Liver (tissue), 9 donors: ENCODE data around the gene DSCAM. TPM values are rescaled to one million over a fixed set of nuclear protein-coding genes. Genes with fewer than 3 reads are reported as not detected.

Source experiments
- DNase-seq: peaks from one replicate; pipeline ENCODE4 v3.0.0-alpha.2; 2017; ENCODE audit warnings: low spot score
- H3K27ac ChIP-seq, 2 donors: one replicate each; pipeline ENCODE4 v1.7.0; 2013; ENCODE audit warnings: inconsistent platforms in 2 of 2, low read length in 2 of 2, control low read depth in 1 of 2, low read depth in 1 of 2, mild to moderate bottlenecking in 1 of 2
- H3K27me3 ChIP-seq, 4 donors: one replicate each; pipeline versions ENCODE4 v1.6.1 to v1.7.0; 2013; ENCODE audit warnings: low read length in 3 of 4, inconsistent platforms in 1 of 4, mild to moderate bottlenecking in 1 of 4, moderate library complexity in 1 of 4; ENCODE audit not compliant: control insufficient read depth in 4 of 4, insufficient read depth in 4 of 4
- H3K36me3 ChIP-seq, 4 donors: one replicate each; pipeline versions ENCODE4 v1.6.1 to v1.7.0; 2013; ENCODE audit warnings: low read length in 3 of 4, mild to moderate bottlenecking in 3 of 4, low read depth in 1 of 4, moderate library complexity in 1 of 4; ENCODE audit not compliant: control insufficient read depth in 4 of 4, insufficient read depth in 3 of 4
- H3K4me1 ChIP-seq, 4 donors: one replicate each; pipeline versions ENCODE4 v1.6.1 to v1.7.0; 2013; ENCODE audit warnings: low read length in 3 of 4, mild to moderate bottlenecking in 3 of 4, moderate library complexity in 1 of 4; ENCODE audit not compliant: control insufficient read depth in 4 of 4, insufficient read depth in 4 of 4
- H3K4me3 ChIP-seq, 3 donors: one replicate each; pipeline versions ENCODE4 v1.6.1 to v1.7.0; 2013; ENCODE audit warnings: low read length in 3 of 3, control low read depth in 1 of 3, low read depth in 1 of 3, mild to moderate bottlenecking in 1 of 3
- H3K9ac ChIP-seq, 2 donors: one replicate each; pipeline ENCODE4 v1.7.0; 2013; ENCODE audit warnings: low read length in 2 of 2, mild to moderate bottlenecking in 2 of 2, moderate library complexity in 2 of 2, control low read depth in 1 of 2, low read depth in 1 of 2
- H3K9me3 ChIP-seq, 4 donors: one replicate each; pipeline versions ENCODE4 v1.6.1 to v1.7.0; 2013; ENCODE audit warnings: low read length in 3 of 4; ENCODE audit not compliant: control insufficient read depth in 4 of 4
- FOXA2 ChIP-seq: IDR thresholded peaks from 2 replicates; pipeline ENCODE4 v1.6.1; 2016; ENCODE audit warnings: antibody characterized with exemption
- GABPA ChIP-seq, 2 donors: IDR thresholded peaks in 1 of 2; conservative IDR thresholded peaks in 1 of 2; 2 replicates each; pipeline ENCODE4 v1.6.1; 2016; ENCODE audit warnings: antibody characterized with exemption in 2 of 2, mild to moderate bottlenecking in 1 of 2, moderate library complexity in 1 of 2
- HNF4A ChIP-seq, 2 donors: conservative IDR thresholded peaks; 2 replicates each; pipeline ENCODE4 v1.6.1; 2016; ENCODE audit warnings: antibody characterized with exemption in 2 of 2, mild to moderate bottlenecking in 2 of 2
- MAX ChIP-seq: IDR thresholded peaks from 2 replicates; pipeline ENCODE4 v1.6.1; 2016; ENCODE audit warnings: antibody characterized with exemption
- NR2F2 ChIP-seq: IDR thresholded peaks from 2 replicates; pipeline ENCODE4 v1.6.1; 2016; ENCODE audit warnings: antibody characterized with exemption
- REST ChIP-seq: IDR thresholded peaks from 2 replicates; pipeline ENCODE4 v1.6.1; 2016; ENCODE audit warnings: antibody characterized with exemption, mild to moderate bottlenecking
- RXRA ChIP-seq, 2 donors: IDR thresholded peaks; 2 replicates each; pipeline ENCODE4 v1.6.1; 2017 to 2018; ENCODE audit warnings: antibody characterized with exemption in 2 of 2, mild to moderate bottlenecking in 1 of 2
- ZBTB33 ChIP-seq: IDR thresholded peaks from 2 replicates; pipeline ENCODE4 v1.6.1; 2016; ENCODE audit warnings: antibody characterized with exemption
- WGBS: extraction: QIAGEN DNeasy Blood & Tissue Kit; methylation state at CpG from one replicate; pipeline ENCODE4 v1.1.7; 2013; 5-methylcytosine and 5-hydroxymethylcytosine counted together
- polyA plus RNA-seq, 2 donors: library from polyadenylated mRNA; stranded (reverse) in 1 of 2; unstranded in 1 of 2; fragments of 200-250 nt in 1 of 2; fragments of >200 nt in 1 of 2; fragmentation: Nextera tagmentation in 1 of 2; extraction: Ambion mirVana in 1 of 2; gene quantifications; one replicate each; pipeline versions ENCODE4 v1.2.1 to v1.2.3, GENCODE V29; 2013 to 2015
- total RNA-seq, 2 donors: library from RNA; depleted of rRNA; stranded (reverse); fragments of >200 nt; gene quantifications; one replicate each; pipeline ENCODE4 v1.2.3, GENCODE V29; 2014
- donor health status: healthy.
- donor health status: healthy.
- donor health status: healthy.
- donor health status: healthy.
- donor health status: healthy.

Gene DSCAM
- total and polyA plus RNA-seq, 4 donors: 0.02 to 0.23 (median 0.10) TPM

- no peak for DNase-seq
- no peaks in the 10 kb centered on the region for H3K27me3 ChIP-seq
- H3K36me3 ChIP-seq: no peaks in the 10 kb centered on the region
- 74% methylated on average over 4 of the region's 4 CpGs for WGBS
- H3K4me1 ChIP-seq: no peaks in the 10 kb centered on the region
- TF ChIP-seq RXRA (IDR thresholded peaks at IDR 0.05) (no peak), NR2F2 (no peak), FOXA2 (no peak), MAX (no peak)
- H3K27ac ChIP-seq: no peak overlapping the region
- H3K9ac ChIP-seq: no peak overlapping the region
- no peak overlapping the region for H3K4me3 ChIP-seq
- no peaks in the 10 kb centered on the region for H3K9me3 ChIP-seq
These were observed 139.9 kb downstream of the DSCAM start for GRCh38 chr21:40706806-40707655.

- no peaks in the 10 kb centered on the region for H3K4me1 ChIP-seq
- no peak for DNase-seq
- H3K27me3 ChIP-seq: no peaks in the 10 kb centered on the region
- no peak overlapping the region for H3K4me3 ChIP-seq
- no peak overlapping the region for H3K27ac ChIP-seq
- H3K9me3 ChIP-seq: no peaks in the 10 kb centered on the region
- TF ChIP-seq RXRA (IDR thresholded peaks at IDR 0.05) (no peak), GABPA (IDR thresholded peaks at IDR 0.05 in 1 of 2, conservative IDR thresholded peaks at IDR 0.05 in 1 of 2) (no peak), HNF4A (conservative IDR thresholded peaks at IDR 0.05) (no peak), REST (no peak)
- H3K9ac ChIP-seq: no peak overlapping the region
- WGBS: 84% methylated on average over 1 of the region's 1 CpG
- H3K36me3 ChIP-seq: no peaks in the 10 kb centered on the region
These were observed 140.8 kb downstream of the DSCAM start for GRCh38 chr21:40706176-40706575.

- H3K27me3 ChIP-seq: no peaks in the 10 kb centered on the region
- no peak for TF ChIP-seq ZBTB33
- H3K4me3 ChIP-seq: no peak overlapping the region
- H3K4me1 ChIP-seq: no peaks in the 10 kb centered on the region
- no peaks in the 10 kb centered on the region for H3K36me3 ChIP-seq
- no peak overlapping the region for H3K9ac ChIP-seq
- no peak overlapping the region for H3K27ac ChIP-seq
- H3K9me3 ChIP-seq: no peaks in the 10 kb centered on the region
- WGBS: 84% methylated on average over 3 of the region's 3 CpGs
- no peak for DNase-seq
These were observed 142.8 kb downstream of the DSCAM start for GRCh38 chr21:40704141-40704540.
